Stimulated activated CD8-positive, alpha-beta memory T cell treated with anti-CD3 and anti-CD28 coated beads, Interleukin-15, amount 100 ng/mL, for 24 hours (primary cell): ENCODE measurements around the gene RNF214.
A peak's percentile ranks its signal among the peaks of the same experiment; 100 is the strongest.
"Not testable (repeated sequence)": the region's sequence is repeated elsewhere in the genome, so short reads cannot be mapped to it uniquely, and the experiment has no call there.

Source experiments
- DNase-seq: peaks from one replicate; pipeline ENCODE4 v3.0.0-alpha.2; 2020; ENCODE audit warnings: low read depth

The RNF214 gene

DNA sequence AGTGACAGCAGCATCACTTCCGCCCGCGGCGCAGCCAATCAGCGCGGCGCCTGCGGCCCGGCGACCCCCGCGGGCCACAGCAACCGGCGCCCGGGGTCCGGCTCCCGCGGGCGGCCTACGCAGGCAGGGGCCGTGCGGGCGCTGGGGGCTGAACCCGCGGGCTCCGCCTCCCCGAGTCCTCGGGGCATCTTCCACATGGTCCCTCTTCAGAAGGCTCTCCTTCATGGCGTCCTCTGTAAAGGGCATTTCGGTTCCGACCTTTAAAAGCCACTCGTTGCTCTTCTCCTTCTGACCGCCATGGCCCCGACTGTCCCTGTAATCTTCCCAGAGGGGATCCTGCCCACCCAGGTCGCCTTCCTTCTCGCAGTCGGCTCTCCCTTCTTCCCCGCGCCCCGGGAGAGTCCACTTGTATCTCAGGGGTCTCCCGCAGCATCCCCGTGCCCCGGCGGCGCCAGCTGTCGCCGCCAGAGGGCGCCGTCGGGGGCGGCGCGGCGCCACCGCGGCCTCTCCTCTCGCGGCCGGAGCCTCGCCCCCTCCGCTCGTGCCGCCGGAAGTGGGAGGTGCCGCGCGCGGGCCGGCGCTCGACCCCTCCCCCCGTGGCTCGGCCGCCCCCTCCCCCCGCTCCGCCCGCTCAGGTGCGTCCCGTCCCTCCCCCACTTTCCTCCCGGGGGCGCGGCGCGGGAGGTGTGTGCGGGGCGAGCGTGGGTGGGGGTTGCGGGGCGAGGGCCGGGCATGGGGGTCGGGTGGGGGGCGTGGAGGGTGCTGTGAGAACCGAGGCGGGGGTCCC, at the start of gene RNF214:
TSS of gene RNF214 (plus strand) at position 580 of the 787 bp plus-strand sequence. CDS start 1,602 bp downstream, outside the sequence.
- DNase-seq: peak; percentile 64

DNA sequence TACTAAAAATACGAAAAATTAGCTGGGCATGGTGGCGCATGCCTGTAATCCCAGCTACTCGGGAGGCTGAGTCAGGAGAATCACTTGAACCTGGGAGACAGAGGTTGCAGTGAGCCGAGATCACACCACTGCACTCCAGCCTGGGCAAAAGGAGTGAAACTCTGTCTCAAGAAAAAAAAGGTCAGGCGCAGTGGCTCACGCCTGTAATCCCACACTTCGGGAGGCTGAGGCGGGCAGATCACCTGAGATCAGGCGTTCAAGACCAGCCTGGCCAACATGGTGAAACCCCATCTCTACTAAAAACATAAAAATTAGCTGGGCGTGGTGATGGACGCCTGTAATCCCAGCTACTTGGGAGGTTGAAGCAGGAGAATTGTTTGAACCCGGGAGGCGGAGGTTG, 49.3 kb upstream of the RNF214 start:
- DNase-seq: not testable (repeated sequence)

DNA sequence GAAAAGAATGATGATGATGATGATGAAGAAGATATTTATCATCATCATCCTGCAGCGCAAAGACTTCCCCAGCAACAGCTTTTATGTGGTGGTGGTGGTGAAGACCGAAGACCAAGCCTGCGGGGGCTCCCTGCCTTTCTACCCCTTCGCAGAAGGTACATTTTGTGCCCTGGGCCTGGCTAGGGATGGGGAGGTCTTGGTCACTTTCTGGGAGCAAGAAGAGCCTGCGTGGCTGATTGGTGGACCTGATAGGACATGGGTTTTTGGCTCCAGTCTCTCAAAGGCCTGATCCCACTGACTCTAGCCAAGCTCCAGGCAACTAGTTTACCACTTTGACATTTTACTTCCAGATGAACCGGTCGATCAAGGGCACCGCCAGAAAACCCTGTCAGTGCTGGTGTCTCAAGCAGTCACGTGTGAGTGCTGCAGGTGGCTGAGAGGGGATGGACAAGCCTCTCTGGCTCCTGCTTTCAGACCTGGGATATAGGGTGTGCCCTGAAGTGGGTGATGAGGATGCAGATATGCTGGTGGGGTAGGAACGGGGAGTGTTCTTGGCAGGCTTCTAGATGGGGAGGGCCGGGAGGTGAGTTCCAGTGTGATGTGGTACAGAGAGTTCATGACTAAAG, 48.6 kb upstream of the RNF214 start:
- no peak for DNase-seq

- DNase-seq: no peak
These were observed 46.6 kb upstream of the RNF214 start for GRCh38 chr11:117185736-117186430.

DNA sequence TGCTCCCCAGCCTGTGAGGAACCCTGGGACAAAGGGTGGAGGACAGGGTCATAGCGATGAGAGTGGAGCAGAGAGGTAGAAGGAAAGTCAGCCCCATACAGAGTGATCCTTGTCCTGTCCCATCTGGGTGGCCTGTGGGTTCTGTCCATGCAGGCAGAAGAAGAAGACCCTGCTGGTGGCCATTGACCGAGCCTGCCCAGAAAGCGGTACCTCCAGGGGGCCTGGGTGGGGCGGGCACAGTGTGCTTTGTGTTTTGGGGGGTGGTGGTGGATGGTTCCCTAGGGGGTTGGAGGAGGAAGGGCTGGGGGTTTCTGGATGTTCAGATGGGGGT, 46.1 kb upstream of the RNF214 start:
- no peak for DNase-seq

DNA sequence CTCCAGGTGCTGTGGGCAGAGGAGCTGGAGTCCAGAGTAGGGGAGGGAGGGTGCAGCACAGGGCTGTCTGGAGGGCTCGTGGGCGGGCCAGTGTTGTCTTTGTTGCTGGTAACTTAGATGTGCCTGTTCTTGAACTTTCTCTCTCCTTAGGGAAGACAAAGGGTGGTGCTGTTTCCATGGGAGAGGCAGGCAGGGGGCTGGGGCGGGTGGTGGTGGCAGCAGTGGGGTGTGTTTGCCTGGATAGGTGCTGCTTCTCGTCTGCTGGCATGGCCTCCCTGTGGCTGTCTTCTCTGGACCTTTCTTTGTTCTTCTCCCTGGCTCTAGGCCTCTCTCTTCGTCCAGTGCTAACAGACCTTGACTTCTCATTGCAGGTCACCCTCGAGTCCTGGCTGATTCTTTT, 45.5 kb upstream of the RNF214 start:
- DNase-seq: no peak

DNA sequence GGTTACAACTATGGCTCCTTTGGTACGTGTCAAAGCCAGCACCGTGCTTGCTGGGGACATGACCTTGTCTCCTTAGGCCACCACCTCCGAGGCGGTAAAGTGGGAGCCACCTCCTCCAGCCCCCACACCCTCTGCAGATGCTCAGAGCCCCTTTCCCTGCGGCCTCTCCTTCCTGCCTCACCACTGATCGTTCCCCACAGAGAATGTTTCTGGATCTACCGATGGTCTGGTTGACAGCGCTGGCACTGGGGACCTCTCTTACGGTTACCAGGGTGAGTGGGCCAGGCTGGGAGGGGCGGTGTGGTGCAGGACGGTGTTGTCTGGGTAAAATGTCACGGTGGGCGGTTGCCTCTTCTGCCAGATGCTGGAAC, 45.1 kb upstream of the RNF214 start:
- no peak for DNase-seq

DNA sequence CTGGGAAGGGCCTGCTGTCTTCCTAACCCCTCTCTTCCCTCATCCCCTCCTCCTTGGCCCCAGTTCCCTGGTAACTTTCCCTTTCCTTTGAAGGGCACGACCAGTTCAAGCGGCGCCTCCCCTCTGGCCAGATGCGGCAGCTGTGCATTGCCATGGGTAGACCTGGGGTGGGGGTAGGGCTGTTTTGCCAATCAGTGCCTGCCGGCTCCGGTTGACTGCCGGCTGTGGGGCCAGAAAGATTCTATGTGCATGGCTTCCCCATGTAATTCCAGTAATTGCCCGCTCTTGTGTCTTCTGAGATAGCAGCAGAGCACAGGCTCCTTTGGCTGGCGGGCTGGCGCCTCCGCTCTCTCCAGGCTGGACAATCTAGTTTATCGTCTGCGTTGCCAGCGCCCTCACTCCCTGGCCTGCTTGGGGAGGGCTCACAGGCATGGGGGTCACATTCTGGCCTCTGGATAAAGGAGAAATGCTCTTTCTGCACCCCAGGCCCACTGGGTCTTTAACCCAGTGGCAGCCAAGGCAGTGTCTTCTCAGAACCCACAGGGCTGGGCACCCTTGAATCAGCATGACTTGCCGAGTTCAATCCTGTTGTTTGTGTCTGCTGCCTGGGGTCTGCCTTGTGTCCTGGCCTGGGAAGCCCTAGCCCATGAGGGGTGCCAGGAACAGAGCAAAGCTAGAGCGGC, 44.5 kb upstream of the RNF214 start:
- DNase-seq: no peak

DNA sequence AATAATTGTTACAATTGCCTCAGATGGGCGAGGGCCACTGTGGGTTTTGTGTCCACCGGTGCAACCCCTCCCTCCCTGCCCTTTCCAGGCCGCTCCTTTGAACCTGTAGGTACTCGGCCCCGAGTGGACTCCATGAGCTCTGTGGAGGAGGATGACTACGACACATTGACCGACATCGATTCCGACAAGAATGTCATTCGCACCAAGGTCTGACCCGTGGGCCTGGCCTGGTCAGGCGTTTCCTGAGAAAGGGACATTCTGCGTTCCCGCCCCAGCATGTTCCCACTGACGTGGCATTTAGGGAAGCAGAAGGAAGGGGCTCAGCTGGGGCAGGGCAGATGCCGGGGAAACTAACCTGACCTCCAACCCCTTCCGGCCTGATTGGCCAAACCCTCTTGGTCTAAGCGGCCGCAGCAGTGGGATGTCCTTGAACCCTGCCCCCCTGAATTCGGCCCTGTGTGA, 43.8 kb upstream of the RNF214 start:
- no peak for DNase-seq

GRCh38 chr11:117189191-117189940, 43.1 kb upstream of the RNF214 start:
- DNase-seq: no peak

GRCh38 chr11:117189941-117190544, 42.4 kb upstream of the RNF214 start:
- DNase-seq: no peak

DNA sequence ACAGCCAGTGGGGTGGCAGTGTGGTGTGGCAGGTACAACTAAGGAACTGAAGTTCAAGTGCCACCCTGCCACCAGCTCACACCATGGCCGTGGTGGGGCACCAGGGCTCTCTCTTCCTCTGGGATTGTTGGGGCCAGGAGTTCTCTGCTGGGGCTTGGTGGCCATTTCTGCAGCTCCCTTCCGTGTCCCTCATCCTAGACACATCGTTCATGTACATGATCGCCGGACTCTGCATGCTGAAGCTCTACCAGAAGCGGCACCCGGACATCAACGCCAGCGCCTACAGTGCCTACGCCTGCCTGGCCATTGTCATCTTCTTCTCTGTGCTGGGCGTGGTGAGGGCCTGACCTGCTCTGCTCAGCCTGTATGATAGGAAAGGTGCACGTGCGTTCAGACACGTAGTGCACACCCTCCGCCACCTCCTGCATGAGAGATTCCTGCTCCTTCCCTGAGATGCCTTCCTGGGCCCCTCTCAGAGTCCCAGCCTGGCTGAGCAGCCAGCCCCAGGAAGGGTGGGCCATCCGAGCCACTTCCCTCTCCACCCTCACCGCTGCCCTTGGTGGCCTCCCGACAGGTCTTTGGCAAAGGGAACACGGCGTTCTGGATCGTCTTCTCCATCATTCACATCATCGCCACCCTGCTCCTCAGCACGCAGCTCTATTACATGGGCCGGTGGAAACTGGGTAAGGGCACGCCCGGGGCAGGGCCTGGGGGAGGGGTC, 40.6 kb upstream of the RNF214 start:
- no peak for DNase-seq

DNA sequence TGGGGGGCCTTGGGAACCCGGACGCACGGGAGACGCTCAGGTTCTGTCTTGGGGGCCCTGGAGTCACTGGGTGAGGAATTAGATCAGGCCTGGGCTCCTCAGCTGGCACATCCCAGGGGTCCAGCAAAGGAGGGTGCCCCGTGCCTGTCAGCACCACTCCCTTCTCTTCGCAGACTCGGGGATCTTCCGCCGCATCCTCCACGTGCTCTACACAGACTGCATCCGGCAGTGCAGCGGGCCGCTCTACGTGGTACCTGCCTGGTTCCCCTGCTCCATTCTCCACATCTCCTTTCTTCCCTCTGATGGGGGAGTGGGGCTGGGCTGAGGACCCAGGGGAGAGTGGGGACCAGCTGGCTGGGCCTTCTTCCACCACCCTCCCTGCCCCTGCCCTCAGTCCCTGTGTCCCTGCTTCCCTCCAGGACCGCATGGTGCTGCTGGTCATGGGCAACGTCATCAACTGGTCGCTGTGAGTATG, 40.0 kb upstream of the RNF214 start:
- no peak for DNase-seq

DNA sequence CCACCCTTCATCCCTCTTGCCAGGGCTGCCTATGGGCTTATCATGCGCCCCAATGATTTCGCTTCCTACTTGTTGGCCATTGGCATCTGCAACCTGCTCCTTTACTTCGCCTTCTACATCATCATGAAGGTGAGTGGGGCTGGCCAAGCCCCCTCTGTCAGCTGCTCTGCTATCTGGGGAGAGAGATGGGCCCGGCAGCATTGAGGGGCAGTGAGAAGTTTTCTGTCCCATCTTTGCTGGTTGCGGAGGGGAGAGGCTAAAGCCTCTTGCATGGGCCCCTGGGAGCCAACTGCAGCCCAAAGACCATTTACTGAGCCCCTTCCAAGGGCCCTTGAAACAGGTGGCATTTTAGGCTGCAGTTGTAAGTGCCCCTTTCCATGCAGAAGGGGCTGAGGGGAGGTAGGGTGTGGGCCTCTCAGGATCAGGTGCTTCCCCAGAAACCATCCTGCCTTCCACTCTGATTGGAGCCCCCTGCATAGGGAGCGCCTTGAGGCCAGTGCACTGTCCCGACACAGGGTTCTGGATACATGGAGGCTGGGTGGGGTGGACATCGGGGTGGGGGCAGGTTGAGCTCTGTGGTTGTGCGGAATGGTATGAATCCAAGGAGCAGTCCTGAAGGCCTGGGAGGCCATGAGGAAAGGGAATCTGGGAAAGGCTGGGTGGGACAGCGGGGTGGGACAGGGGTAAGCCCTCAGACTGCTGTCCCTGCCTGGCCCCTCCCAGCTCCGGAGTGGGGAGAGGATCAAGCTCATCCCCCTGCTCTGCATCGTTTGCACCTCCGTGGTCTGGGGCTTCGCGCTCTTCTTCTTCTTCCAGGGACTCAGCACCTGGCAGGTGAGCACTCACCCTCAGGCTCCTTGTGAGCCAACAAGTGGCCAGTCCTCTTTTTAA, 39.1 kb upstream of the RNF214 start:
- no peak for DNase-seq

GRCh38 chr11:117194267-117194666, 38.2 kb upstream of the RNF214 start:
- no peak for DNase-seq

DNA sequence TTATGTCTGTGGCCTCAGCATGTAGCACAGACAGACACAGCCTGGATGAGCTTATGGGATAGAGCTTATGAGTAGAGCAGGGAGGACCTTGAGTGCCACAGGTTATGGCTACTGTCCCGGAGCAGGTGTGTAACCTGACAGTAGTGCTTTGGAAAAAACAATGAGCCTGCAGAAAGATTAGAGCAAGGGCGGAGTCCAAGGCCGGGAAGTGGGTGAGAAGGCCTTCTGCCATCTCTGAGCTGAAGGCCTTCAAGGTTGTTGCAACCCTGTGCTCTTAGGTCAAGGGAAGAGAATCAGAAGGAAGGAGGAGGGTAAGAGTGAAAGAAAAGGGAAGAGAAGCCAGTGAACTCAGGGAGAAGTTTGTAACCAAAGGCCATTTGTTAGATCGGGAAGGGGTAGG, 37.2 kb upstream of the RNF214 start:
- no peak for DNase-seq

DNA sequence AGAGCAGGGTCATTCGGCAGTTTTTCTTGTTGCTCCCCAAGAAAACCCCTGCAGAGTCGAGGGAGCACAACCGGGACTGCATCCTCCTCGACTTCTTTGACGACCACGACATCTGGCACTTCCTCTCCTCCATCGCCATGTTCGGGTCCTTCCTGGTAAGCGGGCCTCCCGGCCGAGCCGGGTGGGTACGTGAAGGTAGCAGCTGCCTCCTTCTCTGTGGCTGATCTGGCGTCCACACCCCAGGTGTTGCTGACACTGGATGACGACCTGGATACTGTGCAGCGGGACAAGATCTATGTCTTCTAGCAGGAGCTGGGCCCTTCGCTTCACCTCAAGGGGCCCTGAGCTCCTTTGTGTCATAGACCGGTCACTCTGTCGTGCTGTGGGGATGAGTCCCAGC, 36.7 kb upstream of the RNF214 start:
- DNase-seq: no peak

GRCh38 chr11:117197006-117197405, 35.5 kb upstream of the RNF214 start:
- no peak for DNase-seq
